GM13976 (cell line): ENCODE results near the gene ABCC1.

Experiments
- DNase-seq: peaks from one replicate; pipeline ENCODE4 v3.0.0; 2012; ENCODE audit warnings: low spot score
- CTCF ChIP-seq: IDR thresholded peaks from 2 replicates; pipeline ENCODE4 v1.5.1; 2012; ENCODE audit warnings: borderline replicate concordance, mild to moderate bottlenecking; ENCODE audit not compliant: insufficient read depth; ENCODE audit errors: extremely low read depth, missing control alignments, control extremely low read depth
- in situ Hi-C: fragments of 300-500 bp; cut with MboI; formaldehyde crosslinking; loops from one replicate; pipeline ENCODE4 v1.12.0; 2022; ENCODE audit warnings: low sequenced_read_pairs, mixed read lengths, inconsistent platforms; ENCODE audit not compliant: unreplicated experiment

The ABCC1 gene

GRCh38 chr16:16031401-16031800, 82.0 kb downstream of the ABCC1 start:
- DNase-seq: no peak
- TF ChIP-seq CTCF: no peak
- in situ Hi-C loops: no loop called here

DNA sequence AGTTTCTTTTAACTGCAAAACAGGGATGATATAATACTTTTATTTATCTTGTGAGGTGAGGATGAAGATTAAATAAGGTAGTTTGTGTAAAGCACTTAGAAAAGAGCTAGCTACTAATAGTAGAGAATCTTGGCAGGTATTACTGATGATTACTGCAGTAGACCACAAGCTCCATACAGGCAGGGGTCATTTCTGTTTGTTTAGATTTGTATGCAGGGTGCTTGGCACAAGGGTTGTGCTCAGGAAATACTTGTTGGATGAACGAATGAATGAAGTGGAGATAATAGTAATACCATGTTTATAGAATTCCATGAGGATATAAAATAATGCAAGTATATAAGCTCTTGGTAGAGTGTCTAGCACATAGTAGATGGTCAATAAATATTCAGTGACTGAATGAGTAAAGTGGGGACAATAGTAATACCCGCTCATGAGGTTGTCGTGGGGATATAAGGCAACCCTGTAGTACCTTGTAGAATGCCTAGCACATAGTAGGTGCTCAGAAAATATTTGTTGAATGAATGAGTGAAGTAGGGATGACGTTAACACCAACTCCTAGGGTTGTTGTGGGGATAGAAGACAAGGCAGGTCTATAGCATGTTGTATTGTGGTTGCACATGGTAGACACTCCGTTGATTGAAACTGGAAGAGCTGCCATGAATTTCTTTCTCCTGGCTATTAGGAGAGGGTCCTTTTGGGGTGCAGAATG, 83.0 kb downstream of the ABCC1 start:
- DNase-seq: no peak

DNA sequence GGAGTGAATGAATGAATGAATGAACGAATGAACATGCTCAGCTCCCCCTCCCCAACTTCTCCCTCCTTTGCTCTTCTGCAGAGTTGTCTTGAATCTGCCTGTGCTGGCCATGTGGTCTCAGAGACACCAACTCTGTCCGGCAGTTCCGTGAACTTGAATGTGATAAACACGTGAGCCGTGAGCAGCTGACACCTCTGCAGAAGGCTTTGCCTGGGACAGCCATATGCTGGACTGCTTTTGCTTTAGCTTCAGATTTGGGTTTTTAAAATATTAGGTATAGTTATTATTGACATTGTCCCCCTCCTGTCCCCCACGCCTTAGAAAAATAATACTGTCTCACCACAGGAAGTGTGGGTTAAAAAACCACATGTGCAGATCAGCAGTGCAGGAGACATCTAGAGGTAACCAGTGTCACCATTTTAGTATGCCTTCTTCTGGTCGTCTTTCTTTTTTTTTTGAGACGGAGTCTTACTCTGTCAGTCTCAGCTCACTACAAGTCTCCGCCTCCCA, 83.8 kb downstream of the ABCC1 start:
- TF ChIP-seq CTCF: no peak
- DNase-seq: peak; percentile 56
- in situ Hi-C loops: no loop called here

More for the DNA sequence above, 83.0 kb downstream of the ABCC1 start:
- TF ChIP-seq CTCF: no peak
- in situ Hi-C loops: no loop called here

- DNase-seq: no peak
- no peak for TF ChIP-seq CTCF
- in situ Hi-C loops: no loop called here
These were observed 87.0 kb downstream of the ABCC1 start for GRCh38 chr16:16036359-16036792.

GRCh38 chr16:16037521-16037920, 88.1 kb downstream of the ABCC1 start:
- no peak for DNase-seq
- in situ Hi-C loops: no loop called here
- TF ChIP-seq CTCF: no peak

DNA sequence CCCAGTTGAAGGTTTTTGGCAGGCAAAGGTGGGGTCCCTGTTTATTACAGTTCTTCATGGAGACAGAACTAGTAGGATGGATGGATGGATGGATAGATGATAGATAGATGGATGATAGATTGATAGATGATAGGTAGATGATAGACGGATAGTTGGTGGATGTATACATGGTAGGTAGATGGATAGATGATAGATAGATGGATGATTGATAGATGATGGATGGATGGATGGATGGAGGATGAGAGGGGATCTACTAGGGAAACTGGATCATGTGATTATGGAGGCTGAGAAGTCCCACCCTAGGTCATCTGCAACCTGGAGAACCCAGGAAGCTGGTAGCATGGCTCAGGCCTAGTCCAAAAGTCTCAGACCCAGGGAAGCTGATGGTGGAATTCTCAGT, 88.6 kb downstream of the ABCC1 start:
- in situ Hi-C loops: no loop called here
- TF ChIP-seq CTCF: no peak
- no peak for DNase-seq
